Renal cortex interstitium (tissue), 11 donors: Measurements from ENCODE around the gene FERMT3. TPM values are rescaled to one million over a fixed set of nuclear protein-coding genes. Genes with fewer than 3 reads are reported as not detected.

Experiments
- DNase-seq, 11 donors: peaks; one replicate each; pipeline ENCODE4 v3.0.0-alpha.2; 2013; ENCODE audit warnings: low read depth in 9 of 11, low spot score in 4 of 11; ENCODE audit errors: extremely low read depth in 1 of 11
- polyA plus RNA-seq, 3 donors: library from polyadenylated mRNA; unstranded; fragments of 120-200 nt; gene quantifications; one replicate each; pipeline ENCODE4 v1.2.1, GENCODE V29; 2013; ENCODE audit not compliant: insufficient read length in 3 of 3

Gene FERMT3
- polyA plus RNA-seq, 3 donors = 4.7 to 6.5 (median 5.9) TPM

DNA sequence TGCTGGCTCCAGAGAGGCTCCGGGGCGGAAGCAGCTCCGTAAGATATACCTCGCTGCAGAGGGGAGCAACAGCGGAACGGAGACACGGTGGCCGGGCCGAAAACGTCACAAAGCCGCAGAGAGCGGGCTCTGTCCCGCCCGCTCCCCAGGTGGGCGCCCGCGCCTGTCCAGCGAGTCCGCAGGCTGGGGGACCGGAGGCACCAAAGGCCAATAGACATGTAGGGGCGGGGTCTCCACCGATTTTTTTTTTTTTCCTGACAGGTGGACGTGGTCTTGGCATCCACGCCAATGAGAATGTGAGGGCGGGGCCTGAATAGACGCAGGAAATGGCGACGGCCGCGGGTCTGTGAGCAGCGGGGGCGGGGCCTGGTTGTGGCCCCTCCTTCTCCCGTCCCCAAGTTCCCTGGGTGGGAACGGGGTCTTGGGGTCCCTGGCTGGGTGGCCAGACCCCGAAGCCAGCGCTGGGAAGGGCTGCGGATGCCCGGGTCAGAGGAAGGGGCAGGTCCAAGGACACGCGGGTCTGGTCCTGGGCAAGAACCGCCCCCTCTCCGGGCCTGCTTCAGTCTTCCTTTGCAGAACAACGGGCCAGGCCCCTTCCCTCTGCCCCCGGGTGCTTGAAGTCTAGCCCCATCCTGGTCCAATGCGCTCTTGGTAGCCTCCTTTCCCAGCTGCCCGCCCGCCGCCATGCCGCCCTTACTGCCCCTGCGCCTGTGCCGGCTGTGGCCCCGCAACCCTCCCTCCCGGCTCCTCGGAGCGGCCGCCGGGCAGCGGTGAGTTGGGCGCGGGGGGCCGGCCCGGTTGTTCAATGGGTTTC lies 23.9 kb downstream of the FERMT3 start, which contains the start of gene DNAJC4:
TSS of gene DNAJC4 (plus strand) at position 378 of the 814 bp plus-strand sequence. CDS start at position 685, 307 bp downstream.
- peak; percentile 83 to 96 (median 91) for DNase-seq

DNA sequence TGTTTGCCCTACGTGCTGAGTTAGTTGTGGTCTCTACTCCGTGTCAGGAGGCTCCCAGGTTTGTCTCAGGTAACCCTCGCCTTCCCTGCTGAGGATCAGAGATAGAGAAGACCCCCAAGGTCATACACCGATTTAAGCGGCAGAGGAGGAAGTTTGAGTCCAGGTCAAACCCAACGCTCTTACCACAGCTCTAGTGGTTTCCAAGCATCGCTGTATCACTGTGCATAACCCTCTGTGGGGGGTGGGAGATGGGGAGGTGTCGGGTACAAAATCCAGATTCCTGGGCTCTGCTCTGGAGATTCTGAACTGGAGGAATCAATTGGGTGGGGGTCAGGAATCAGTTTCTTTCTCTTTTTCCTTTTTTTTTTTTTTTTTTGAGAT lies 24.5 kb downstream of the FERMT3 start:
- no peak for DNase-seq

DNA sequence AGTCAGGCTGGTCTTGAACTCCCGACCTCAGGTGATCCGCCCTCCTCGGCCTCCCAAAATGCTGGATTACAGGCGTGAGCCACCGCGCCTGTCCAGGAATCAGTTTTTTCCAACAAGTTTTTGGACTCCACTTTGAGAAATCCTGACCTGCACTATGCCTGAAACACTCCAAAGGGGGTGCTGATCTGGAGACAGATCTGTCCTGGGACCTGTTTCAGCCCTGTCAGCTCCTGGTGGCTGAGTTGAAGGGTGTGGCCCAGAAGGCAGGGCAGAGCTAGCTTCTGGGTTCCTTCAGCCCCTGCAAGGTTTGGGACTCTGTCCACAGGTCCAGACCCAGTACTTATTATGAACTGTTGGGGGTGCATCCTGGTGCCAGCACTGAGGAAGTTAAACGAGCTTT lies 25.0 kb downstream of the FERMT3 start:
- no peak for DNase-seq

DNA sequence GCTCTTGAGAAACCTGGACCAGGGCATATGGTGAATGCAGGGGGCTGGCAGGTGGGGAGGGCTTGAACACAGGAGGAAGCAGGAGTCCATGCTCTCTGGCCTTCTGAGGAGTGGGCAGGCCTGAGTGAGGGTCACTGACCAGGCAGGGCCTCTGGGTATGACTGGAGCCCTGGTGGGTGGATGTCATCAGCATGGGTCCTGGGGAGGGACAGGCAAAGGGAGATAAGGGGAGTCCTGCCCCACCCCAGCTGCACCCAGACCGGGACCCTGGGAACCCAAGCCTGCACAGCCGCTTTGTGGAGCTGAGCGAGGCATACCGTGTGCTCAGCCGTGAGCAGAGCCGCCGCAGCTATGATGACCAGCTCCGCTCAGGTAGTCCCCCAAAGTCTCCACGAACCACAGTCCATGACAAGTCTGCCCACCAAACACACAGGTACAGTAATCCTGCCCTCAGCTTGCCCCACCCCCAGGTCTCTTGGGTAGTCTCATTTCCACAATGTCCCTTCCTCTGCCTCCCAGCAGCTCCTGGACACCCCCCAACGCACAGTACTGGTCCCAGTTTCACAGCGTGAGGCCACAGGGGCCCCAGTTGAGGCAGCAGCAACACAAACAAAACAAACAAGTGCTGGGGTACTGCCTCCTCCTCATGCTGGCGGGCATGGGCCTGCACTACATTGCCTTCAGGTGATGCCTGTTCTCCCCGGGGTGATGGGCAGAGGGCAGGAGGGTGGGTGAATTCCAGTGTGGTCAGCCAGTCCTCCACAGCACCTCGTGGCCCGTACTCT lies 25.9 kb downstream of the FERMT3 start:
- DNase-seq = no peak

DNA sequence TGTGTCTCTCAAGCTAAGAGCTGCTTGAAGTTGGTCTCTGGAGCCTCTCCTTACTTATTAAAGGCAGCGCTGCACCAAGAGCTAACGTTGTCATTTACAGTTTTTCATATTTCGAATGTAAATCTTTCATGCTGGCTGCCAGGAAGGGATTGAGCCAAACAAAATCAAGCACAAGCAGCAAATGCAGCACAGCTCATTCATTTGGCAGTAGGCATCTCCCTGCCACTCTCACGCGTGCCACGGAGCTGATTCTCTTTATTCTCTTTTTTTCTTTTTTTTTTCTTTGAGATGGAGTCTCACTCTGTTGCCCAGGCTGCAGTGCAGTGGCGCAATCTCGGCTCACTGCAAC lies 26.4 kb downstream of the FERMT3 start:
- no peak for DNase-seq

DNA sequence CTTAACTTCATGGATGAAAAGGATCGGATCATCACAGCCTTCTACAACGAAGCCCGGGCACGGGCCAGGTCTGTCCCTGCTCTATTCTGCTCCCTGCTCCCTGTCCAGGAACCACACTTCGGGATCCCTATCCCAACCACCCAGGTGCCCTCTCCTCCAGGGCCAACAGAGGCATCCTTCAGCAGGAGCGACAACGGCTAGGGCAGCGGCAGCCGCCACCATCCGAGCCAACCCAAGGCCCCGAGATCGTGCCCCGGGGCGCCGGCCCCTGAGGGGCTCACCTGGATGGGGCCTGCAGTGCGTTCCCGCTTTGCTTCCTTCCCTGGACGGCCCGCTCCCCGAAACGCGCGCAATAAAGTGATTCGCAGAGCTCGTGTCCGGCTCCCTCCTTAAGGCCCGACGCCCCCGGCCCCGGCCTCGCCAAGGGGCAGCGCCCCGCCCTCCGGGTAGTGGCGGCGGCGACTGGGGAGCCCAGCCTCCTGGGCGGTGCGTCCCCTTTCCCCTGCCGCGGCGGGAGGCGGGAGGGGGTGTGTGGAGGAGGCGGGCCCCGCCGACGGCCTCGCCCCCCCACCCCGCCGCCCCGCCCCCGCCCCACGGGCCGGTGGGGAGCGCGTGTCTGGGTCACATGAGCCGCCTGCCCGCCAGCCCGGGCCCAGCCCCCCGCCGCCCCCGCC lies 27.5 kb downstream of the FERMT3 start, which contains the start of gene VEGFB:
TSS of gene VEGFB (plus strand) at position 672 of the 674 bp plus-strand sequence. CDS start 250 bp downstream, outside the sequence.
- DNase-seq = no peak

DNA sequence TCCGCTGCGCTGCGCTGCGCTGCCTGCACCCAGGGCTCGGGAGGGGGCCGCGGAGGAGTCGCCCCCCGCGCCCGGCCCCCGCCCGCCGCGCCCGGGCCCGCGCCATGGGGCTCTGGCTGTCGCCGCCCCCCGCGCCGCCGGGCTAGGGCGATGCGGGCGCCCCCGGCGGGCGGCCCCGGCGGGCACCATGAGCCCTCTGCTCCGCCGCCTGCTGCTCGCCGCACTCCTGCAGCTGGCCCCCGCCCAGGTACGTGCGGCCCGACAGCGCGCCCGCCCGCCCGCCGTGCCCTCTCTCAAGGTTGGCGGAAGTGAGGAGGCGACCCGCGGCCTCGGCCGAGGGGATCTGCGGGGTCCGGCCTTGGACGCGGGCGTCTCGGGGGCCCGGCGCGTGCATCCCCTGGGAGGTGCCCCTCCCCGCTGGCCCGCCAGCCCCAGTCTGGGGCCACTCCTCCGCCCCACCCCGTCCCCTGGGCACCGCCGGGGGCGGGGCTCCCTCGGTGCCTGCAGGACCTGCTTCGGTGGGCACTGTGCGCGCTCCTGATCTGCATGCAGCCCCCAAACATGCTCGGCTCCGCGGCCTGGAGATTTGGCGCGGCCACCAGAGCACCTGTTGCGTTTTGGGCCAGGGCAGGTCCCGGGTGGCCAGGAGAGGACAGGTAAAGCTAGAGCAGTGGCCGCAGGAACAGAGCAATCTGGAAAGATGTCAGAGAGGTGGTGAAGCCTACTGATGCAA lies 28.3 kb downstream of the FERMT3 start:
- DNase-seq = no peak

DNA sequence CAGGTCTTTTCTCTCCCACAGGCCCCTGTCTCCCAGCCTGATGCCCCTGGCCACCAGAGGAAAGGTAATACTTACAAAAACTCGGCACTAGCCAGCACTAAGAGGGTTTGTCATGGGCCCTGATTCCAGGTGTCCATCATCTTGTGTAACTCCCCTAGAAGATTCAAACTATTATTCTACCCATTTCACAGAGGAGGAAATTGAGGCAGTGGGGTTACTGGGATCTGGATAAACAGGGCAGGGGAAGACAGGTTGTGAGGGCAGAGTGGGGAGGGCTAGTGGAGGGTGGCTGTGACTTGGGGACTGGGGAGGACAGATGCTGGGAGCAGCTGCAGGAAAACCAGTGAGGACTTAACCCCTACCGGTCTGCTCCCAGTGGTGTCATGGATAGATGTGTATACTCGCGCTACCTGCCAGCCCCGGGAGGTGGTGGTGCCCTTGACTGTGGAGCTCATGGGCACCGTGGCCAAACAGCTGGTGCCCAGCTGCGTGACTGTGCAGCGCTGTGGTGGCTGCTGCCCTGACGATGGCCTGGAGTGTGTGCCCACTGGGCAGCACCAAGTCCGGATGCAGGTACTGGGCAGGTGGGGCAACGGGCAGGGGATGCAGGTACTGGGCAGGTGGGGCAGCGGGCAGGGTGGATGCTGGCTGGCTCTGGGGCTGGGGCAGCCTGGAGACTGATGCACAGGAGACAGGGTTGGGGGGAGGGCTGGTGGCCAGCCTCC lies 29.1 kb downstream of the FERMT3 start:
- no peak for DNase-seq

DNA sequence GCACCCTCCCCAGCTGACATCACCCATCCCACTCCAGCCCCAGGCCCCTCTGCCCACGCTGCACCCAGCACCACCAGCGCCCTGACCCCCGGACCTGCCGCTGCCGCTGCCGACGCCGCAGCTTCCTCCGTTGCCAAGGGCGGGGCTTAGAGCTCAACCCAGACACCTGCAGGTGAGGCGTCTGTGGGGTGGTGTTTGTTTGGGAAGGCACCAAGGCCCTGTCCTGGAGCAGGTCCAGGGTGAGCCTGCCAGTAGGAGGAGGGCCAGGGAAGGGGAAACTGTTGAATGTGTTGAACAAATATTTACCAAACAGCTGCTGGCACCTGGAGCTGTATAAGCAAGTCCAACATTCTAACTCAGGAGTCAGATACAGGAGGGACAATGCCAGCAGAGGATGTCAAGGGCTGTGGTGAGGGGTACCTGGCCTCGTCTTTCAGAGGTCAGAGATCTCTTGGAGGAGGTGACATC lies 31.0 kb downstream of the FERMT3 start:
- no peak for DNase-seq

DNA sequence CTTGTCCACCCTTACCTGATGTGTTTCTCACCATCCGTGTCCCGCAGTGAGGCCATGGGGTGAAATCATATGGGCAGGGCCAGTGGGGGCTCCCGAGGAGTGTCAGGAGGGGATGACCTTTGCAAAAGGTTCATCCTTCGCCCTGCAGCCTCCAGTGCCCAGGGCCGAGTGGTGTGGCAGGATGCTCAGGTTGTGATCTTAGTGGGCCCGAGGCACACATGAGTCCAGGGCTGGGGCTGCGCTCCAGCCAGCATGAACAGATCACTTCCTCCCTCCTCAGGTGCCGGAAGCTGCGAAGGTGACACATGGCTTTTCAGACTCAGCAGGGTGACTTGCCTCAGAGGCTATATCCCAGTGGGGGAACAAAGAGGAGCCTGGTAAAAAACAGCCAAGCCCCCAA lies 31.6 kb downstream of the FERMT3 start:
- DNase-seq = no peak

DNA sequence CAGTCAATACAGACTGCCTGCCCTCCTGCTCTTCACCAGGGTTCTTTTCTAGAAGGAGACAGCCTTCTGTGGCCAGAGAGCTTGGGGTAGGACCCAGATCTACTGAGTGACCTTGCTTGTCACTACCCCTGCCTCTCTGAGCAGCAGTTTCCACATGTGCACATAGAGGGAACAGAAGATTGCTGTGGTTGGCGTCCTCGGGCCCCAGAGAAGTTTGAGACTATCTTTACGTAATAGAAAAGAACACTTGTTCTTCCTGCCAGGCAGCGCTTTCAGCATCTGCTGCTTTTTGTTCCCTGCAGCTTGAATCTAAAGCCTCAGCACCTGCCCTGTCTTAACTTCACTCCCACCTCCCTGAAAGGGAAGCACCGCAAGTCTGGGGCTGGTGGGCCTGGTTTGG lies 32.5 kb downstream of the FERMT3 start:
- no peak for DNase-seq

DNA sequence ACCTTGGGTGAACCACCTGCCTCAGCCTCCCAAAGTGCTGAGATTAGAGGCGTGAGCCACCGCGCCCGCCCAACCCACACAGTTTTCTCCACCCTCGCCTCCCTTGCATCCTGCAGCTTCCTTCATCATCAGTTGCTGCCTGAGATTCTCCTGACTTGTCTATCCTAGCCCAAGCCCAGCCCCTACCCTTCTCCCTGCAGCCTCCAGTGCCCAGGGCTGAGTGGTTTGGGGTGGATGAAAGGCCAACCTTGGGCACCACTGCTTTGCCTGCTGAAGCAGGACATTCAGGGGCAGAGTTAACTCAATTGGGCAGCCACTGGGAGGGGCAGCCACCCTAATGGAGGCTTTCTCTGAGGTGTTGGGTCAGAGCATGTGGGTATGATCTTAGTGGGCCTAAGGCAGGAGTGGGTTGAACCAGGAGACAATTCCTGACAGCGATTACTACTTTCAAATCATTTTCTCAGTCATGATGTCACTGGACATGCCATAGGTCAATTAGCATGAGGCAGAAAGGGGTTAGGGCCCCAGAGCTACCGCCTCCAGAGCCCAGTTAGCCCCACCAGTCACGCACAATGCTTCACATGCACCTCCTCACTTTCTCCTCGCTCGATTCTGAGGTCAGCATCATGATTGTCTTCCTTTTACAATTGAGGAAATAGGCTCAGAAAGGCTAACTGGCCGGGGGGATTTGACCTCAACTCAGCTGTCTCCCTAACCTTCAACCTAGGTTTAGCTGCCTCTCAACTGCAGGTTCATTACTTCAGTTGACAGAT lies 33.3 kb downstream of the FERMT3 start:
- no peak for DNase-seq

DNA sequence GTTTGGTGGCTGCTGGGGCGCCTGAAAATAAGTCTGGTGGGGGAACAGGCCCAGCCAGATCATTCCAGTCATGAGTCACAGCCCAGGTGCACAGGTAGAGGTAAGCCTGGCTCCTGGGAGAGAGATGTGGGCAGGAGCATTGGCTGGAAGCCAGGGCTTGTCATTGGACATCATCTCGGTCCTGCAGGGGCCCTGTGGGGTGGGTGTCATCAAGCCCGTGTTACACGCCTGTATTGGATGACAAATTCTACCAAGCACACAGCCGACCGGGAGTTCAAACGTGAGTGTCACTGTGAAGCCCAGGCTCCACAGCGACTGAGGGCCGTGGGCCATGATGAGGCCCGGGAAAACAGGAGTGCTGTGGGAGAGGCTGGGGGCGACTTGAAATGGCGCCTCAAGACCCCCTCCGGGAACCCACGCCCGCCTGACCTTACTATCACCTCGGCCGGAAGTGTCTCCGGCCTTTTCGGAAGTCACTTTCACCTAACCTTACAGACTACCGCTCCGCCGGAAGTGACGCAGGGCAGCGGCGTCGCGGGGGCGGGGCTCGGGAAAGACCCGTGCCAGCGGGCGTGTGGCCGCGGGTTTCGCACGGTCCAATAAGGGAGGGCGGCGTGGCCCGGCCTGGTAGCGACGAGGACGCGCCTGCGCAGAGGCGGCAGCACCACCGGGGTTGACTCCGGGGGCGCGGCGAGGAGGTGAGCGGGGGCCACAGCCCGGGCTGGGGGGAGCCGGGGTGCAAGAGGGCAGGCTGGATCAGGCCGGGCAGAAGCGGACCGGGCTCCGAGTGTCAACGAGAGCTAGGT lies 34.1 kb downstream of the FERMT3 start, which contains the start of gene FKBP2:
TSS of gene FKBP2 (plus strand) at position 661 of the 806 bp plus-strand sequence. CDS start 1,293 bp downstream, outside the sequence.
- DNase-seq = peak; percentile 88 to 97 (median 95)

DNA sequence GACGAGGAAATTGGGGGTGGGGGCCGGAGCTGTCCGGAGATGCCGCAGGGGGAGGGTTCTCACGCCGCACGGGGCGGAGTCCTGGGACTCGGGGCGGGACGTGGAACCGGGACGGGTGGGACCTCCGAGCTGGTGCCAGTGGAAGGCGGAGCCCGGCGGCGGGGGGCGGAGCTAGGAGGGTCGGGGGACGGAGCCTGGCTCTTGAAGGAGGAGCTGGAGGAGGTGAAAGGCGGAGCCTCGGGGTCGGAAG lies 34.6 kb downstream of the FERMT3 start:
- DNase-seq = peak in 8 of 11 donors; percentile 93 to 100 (median 98)

DNA sequence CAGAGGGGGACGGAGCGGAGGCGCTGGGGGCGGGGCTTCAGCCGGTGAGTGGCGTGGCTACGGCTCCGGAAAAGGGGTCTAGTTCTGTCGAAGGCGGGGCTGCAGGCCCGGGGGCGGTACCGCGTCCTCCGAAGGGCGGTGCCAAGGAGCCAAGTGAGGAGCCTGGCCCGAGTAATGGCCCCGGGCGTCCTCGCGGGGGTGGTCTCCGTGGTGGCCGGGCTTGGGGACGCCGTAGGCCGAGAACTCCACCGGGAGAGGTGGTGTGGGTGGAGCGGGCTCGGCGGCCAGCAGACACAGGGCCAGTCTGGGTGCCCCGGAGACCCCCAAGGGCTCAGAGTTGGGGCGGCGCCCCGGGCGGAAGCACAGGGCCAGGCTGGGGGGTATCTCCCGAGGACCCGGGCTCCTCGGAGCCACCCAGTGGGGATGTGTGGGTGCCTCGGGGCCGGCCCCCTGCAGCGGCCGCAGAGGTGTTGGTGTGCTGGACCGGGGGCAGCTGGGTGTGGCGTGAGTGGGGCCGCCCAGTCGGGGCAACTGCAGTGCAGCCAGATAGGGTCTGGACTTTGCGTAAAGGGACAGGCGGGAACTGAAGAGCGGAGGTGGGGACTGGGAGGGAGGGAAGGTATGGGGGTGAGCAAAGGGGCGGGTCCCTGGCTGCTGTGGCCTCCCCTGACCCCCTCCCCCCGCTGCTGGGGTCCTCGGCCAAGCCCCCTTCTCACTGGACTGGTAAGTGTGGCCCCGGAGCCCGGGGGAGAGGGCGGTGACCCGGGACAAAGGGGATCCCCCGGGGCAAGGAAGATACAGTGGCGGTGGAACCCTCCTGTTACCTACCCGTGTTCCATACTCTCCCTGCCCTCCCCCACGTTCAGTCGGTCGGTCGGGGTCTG lies 35.2 kb downstream of the FERMT3 start:
- DNase-seq = peak in 3 of 11 donors; percentile 97 to 99 (median 97)
